ENCODE measurements around the gene CSNK1G2.

- TF ChIP-seq IRF2 (CRISPR knock-in tag; IDR thresholded peaks at IDR 0.05; ENCODE audit: borderline replicate concordance, low read depth): no peak
- TF ChIP-seq, protein P1, sequence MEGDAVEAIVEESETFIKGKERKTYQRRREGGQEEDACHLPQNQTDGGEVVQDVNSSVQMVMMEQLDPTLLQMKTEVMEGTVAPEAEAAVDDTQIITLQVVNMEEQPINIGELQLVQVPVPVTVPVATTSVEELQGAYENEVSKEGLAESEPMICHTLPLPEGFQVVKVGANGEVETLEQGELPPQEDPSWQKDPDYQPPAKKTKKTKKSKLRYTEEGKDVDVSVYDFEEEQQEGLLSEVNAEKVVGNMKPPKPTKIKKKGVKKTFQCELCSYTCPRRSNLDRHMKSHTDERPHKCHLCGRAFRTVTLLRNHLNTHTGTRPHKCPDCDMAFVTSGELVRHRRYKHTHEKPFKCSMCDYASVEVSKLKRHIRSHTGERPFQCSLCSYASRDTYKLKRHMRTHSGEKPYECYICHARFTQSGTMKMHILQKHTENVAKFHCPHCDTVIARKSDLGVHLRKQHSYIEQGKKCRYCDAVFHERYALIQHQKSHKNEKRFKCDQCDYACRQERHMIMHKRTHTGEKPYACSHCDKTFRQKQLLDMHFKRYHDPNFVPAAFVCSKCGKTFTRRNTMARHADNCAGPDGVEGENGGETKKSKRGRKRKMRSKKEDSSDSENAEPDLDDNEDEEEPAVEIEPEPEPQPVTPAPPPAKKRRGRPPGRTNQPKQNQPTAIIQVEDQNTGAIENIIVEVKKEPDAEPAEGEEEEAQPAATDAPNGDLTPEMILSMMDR (IDR thresholded peaks at IDR 0.05): no peak
Observed at GRCh38 chr19:1907563-1908363, 33.2 kb upstream of the CSNK1G2 start.

Measured in WTC11 (cell line).